ENCODE results near the gene NXF3.

DNA sequence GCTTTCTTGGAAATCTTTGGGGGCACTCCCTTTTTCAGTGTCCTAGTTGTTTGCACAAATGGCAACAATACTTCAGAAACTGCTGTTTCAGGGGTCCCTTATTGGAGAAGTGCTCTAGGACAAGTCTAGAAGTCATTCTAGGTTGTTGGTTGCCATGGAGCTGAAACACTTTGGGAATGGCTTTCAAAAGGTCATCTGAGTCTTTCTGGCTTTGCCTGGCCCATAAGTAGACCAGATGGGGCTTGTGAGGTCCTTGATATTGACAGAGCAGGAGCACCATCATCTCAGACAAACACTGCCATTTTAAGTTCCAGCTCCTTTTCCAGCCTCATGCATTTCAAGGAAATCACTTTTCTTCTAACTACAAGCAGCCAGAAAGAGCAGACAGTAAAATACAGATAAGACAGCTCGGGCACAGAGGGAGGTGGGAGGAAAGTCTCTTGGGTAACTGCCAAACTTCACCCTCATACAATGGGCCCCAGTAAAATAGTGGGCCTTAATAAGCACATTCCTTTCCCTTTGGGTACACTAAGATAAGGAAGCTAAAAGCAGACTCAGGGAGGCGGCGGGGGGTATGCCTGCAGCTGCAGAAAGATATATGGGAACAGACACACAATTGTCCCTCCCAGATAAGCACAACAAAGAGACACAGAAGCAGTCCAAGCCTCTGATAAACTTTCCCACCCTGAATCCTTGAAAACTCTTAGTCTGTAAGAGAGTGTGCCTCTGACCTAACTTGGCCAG is 8.5 kb upstream of the NXF3 start:
- TF ChIP-seq, protein P1, sequence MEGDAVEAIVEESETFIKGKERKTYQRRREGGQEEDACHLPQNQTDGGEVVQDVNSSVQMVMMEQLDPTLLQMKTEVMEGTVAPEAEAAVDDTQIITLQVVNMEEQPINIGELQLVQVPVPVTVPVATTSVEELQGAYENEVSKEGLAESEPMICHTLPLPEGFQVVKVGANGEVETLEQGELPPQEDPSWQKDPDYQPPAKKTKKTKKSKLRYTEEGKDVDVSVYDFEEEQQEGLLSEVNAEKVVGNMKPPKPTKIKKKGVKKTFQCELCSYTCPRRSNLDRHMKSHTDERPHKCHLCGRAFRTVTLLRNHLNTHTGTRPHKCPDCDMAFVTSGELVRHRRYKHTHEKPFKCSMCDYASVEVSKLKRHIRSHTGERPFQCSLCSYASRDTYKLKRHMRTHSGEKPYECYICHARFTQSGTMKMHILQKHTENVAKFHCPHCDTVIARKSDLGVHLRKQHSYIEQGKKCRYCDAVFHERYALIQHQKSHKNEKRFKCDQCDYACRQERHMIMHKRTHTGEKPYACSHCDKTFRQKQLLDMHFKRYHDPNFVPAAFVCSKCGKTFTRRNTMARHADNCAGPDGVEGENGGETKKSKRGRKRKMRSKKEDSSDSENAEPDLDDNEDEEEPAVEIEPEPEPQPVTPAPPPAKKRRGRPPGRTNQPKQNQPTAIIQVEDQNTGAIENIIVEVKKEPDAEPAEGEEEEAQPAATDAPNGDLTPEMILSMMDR (IDR thresholded peaks at IDR 0.05; ENCODE audit: low read length), result no peak
- no peak for TF ChIP-seq EZH2 (IDR thresholded peaks at IDR 0.05; ENCODE audit: borderline replicate concordance, low read length)
